HG03520 (cell line): ENCODE results near the gene RCOR3.
"Not testable (repeated sequence)": the region's sequence is repeated elsewhere in the genome, so short reads cannot be mapped to it uniquely, and the experiment has no call there.

Source experiments
- ATAC-seq: cut with Tn5 transposase; IDR thresholded peaks from one replicate; pipeline ENCODE4 v1.9.1; 2021; ENCODE audit warnings: mild to moderate bottlenecking, moderate library complexity; ENCODE audit not compliant: unreplicated experiment

RCOR3 gene

DNA sequence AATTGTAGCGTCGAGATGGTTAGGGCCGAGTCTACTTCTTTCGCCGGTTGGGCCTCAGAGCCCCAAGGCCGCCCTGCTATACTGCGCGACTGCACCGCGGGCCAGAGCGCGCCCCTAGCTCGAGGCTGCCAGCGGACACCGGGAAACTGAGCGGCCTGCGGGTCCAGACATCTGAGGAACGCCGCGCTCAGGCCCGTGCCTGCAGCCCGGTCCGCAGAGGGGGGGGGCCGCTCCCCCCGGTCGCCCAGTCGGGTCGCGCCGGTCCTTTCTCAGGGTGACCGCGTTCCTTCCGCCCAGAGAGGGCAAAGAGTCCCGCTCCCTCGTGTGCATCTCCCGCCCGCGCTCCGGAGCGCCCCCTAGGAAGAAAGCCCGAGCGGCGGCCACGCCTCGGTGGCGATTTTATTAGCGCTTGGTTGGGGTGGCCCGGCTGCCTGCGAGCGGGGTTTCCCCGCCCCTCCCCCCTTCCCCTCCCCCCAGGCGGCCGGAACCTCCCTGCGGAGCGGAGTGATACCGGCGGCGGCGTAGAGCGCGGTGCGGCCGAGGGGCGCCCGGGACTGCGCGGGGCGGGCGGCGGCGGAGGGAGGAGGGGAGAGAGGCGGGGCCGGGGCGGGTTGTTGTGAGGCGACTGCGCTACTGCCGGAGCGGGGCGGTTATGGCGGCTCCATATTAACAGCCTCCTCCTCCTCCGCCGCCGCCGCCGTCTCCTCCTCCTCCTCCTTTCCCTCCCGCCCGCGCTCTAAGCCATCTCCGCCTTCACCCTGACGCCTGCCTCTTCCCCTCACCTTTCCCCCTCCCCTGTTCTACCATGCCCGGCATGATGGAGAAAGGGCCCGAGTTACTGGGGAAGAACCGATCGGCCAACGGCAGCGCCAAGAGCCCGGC is at the start of gene RCOR3:
Gene RCOR3 (plus strand): TSS at position 611 of the 882 bp plus-strand sequence. CDS start 195 bp downstream, at position 806.
- ATAC-seq = peak; percentile 61

DNA sequence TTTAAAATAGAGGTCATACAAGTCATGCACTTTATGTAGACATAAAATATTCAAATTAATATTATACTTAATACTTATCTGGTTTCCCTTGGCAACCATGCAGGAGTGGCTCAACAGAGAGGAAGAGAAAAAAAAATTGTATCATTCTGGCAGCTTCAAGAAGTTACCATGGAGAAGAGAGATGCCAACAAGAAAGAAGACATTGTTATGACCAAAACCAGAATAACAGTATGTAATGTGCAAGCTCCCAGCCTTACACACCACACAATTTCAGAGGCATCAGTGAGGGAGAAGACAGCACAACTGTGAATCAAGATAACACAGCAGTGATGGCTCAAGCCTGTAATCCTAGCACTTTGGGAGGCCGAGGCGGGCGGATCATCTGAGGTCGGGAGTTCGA is 49.1 kb upstream of the RCOR3 start:
- no peak for ATAC-seq

DNA sequence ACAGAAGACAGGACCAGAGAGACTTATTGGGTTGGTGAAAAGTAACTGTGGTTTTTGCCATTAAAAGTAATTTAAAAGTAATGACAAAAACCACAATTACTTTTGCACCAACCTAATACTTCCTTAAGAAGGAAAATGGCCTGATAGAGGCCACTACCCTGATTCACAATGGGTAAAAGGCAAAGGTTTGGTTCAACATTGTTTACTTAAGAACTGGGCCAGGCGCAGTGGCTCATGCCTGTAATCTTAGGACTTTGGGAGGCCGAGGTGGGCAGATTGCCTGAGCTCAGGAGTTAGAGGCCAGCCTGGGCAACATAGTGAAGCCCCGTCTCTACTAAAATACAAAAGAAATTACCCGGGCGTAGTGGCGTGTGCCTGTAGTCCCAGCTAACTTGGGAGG is 48.2 kb upstream of the RCOR3 start:
- no peak for ATAC-seq

DNA sequence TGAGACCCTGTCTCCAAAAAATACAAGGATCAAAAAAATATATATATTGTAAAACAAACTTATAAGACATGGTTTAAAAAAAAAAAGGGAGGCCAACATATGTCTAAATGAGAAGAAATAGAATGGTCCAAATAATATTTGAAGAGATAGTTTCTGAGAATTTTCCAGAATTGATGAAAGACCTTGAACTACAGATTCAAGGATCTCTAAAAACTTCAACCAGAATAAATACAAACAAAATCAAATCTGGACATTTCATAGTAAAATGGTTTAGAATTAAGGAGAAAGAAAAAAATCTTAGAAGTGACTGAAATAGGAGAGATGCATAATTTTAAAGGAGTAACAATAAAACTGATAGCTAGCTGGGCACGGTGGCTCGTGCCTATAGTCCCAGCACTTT is 45.5 kb upstream of the RCOR3 start:
- ATAC-seq = no peak

DNA sequence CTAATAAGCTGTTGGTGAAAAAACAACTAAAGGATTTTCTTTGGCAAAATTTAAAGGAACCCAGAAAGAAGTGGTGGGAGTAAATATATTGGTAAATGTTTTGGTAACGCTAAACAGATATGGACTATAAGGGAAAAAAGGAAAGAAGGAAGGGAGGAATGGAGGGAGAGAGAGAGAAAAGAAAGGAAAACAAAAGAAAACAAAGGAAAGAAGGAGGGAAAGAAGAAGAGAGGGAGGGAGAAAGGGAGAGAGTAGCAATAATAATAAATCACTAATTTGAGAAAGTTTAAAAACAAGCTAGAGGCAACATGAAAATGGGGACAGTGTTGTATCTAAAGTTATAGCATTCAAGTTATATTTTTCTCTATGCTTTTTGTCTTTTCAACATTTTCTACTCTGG is 43.6 kb upstream of the RCOR3 start:
- no peak for ATAC-seq

DNA sequence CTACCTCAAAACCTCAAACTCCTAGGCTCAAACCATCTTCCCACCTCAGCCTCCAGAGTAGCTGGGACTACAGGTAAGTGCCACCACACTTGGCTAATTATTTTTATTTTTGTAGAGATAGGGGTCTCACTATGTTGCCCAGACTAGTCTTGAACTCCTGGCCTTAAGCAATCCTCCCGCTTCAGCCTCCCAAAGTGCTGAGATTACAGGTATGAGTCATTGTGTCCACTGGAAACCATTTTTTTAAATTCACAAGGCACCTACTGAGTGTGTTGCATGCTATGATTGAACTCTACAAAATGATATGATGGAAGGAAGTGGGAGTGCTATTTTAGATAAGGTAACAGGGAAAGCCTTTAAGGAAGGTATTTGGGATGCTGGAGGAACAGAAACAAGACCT is 41.8 kb upstream of the RCOR3 start:
- no peak for ATAC-seq

DNA sequence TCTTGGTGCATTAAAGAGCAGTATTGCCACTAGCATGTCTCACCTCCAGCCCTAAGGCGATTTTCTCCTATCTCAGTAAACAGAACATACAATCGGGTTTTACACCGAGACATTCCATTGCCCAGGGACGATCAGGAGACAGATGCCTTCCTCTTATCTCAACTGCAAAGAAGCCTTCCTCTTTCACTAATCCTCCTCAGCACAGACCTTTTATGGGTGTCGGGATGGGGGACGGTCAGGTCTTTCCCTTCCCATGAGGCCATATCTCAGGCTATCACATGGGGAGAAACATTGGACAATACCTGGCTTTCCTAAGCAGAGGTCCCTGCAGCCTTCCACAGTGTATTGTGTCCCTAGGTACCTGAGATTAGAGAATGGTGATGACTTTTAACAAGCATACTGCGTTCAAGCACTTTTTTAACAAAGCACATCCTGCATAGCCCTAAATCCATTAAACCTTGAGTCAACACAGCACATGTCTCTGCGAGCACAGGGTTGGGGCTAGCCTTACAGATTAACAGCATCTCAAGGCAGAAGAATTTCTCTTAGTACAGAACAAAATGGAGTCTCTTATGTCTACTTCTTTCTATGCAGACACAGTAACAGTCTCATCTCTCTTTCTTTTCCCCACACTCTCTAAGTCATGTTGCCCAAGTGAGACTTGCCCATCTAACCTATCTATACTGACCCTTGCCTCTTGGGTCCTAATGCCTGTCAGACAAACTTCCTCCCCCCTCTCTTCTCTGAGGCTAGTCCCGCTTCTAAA is 36.5 kb upstream of the RCOR3 start:
- not testable (repeated sequence) for ATAC-seq

DNA sequence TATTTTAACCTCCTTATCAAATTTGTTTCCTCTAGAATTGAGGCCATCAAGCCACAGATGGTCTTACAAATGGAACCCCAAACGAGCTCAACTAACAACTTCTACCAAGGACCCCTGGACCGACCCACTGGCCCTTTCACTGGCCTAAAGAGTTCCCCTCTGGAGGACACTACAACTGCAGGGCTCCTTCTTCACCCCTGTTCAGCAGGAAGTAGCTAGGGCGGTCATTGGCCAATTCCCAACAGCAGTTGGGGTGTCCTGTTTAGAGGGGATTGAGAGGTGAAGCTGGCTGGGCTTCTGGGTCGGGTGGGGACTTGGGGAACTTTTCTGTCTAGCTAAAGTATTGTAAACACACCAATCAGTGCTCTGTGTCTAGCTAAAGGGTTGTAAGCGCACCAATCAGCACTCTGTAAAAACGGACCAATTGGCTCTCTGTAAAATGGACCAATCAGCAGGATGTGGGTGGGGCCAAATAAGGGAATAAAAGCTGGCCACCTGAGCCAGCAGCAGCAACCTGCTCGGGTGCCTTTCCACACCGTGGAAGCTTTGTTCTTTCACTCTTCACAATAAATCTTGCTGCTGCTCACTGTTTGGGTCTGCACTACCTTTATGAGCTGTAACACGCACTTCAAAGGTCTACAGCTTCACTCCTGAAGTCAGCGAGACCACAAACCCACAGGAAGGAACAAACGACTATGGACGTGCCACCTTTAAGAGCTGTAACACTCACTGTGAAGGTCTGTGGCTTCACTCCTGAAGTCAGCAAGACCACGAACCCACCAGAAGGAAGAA is 30.4 kb upstream of the RCOR3 start:
- not testable (repeated sequence) for ATAC-seq

DNA sequence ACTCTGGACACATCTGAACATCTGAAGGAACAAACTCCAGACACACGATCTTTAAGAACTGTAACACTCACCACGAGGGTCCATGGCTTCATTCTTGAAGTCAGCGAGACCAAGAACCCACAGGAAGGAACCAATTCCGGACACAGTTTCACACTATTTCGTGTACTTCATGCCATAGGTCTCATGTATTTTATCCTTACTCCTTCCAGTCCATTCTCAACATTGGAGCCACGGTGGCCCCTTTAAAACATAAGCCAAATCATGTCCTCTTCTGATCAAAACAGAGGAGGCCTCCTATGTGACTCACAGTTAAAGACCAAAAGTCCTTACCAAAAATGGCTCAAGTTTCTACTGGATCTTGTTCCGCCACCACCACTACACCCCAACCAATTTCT is 29.8 kb upstream of the RCOR3 start:
- ATAC-seq = no peak

DNA sequence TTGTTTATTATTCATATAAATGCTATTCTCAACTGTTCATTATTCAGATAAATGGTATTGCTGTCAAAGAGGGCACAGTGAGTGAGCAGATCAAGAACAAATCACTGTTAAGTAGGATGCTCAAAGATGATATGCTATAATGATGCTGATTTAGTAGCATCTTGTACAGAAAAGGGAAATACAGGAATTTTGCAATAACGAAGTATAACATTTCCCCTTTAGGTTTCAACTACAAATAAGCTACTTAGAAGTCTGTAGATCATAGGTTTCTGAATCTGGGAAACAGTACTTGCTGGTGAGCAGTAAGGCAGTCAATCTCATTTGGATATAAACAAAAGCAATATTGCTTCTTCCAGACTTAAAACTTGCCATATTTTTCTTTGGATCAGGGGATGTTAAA is 27.3 kb upstream of the RCOR3 start:
- ATAC-seq = no peak

DNA sequence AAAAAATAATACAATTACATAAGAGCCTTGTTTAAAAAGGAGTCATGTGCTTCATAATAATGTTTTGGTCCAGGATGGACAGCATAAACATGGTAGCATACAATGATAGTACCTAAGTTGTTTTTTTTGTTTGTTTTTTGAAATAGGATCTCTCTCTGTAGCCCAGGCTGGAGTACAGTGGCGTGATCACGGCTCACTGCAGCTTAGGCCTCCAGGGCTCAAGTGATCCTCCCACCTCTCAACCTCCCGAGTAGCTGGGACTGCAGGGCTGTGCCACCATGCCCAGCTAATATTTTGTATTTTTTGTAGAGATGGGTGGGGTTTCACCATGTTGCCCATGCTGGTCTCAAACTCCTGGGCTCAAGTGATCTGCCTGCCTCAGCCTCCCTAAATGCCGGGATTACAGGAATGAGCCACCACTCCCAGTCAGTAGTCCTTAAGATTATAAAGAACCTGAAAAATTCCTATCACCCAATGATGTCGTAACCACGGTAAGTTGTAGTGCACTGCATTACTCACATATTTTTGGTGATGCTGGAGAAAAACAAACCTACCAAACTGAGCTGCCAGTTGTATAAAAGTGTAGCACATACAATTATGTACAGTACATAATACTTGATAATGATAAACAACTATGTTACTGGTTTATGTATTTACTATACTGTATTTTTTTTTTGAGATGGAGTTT is 22.4 kb upstream of the RCOR3 start:
- ATAC-seq = no peak

DNA sequence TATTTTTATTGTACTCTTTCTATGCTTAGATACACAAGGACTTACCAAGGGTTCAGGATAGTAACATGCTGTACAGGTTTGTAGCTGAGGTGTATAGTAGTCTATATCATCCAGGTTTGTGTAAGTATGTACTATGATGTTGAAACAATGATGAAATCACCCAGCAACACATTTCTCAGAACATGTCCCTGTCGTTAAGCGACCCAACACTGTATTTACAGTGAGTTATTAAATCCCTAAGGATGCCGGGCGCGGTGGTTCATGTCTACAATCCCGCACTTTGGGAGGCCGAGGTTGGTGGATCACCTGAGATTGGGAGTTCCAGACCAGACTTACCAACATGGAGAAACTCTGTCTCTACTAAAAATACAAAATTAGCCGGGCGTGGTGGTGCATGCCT is 21.6 kb upstream of the RCOR3 start:
- no peak for ATAC-seq

DNA sequence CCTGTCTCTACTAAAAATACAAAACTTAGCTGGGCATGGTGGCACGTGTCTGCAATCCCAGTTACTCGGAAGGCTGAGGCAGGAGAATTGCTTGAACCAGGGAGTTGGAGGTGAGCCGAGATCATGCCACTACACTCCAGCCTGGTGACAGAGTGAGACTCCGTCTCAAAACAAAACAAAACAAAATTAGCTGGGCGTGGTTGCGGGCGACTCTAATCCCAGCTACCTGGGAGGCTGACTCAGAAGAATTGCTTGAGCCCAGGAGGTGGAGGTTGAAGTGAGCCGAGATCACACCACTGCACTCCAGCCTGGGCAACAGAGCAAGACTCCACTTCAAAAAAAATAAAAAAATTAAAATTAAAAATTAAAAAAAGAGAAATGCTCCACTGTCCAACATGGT is 18.6 kb upstream of the RCOR3 start:
- ATAC-seq = not testable (repeated sequence)

DNA sequence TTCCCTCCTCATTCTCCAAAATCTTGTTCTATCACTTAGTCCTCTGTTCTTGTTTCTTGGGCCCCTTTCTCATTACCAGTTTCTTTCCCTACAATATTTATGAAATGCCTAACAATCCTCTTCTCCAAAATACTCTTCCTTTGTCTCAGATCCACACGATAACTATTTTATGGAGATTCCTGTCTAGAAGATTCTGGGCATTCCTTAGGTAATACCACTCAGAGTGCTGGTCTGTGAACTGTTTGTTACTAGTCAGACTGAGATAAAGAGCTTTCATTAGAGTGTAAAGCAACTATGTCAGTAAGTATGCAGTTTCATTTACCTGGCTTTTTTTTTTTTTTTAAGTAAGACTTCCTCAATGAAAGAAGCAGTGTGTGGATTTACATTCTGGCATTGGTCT is 18.1 kb upstream of the RCOR3 start:
- ATAC-seq = no peak

DNA sequence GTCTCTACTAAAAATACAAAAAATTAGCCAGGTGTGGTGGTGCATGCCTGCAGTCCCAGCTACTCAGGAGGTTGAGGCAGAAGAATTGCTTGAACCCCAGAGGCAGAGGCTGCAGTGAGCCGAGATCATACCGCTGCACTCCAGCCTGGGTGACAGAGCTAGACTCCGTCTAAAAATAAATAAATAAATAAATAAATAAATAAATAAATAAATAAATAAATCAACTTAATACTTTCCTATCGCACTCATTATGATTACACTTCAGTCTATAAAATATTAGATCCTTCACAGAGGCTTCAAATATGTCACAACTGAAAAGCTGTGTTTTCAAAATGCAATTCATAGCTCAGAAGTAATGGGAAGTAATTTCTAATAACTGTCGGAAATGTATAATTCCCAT is 15.5 kb upstream of the RCOR3 start:
- ATAC-seq = not testable (repeated sequence)

DNA sequence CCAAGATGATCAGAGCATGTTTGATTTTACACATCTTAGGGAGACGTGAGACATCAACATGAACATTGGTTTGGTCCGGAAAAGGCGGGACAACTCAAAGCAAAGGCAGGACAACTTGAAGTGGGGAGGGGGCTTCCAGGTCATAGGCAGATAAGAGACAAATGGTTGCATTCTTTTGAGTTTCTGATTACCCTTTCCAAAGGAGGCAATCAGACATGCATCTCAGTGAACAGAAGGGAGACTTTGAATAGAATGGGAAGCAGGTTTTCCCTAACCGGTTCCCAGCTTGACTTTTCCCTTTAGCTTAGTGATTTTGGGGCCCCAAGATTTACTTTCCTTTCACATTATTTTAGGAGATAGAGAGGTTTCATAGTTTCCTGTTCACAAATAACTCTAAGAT is 12.6 kb upstream of the RCOR3 start:
- ATAC-seq = not testable (repeated sequence)

DNA sequence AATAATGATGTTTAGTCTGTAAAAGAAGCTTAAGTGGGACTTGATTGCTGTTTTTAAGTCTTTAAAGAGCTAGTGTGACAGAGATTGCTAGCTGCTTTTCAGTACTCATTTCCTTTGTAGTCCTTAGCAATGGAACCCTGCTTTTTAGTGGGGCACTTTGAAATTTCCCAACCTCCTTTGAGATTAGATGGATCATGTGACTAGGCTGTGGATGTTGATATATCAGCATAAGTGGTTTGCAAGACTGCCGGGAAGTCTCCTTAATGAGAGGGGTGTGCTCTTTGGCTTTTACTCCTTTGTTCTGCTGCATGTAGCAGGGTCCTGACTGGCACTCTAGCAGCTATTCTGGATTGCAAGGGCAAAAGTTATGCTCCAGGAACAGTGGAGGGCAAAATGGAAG is 11.2 kb upstream of the RCOR3 start:
- no peak for ATAC-seq

DNA sequence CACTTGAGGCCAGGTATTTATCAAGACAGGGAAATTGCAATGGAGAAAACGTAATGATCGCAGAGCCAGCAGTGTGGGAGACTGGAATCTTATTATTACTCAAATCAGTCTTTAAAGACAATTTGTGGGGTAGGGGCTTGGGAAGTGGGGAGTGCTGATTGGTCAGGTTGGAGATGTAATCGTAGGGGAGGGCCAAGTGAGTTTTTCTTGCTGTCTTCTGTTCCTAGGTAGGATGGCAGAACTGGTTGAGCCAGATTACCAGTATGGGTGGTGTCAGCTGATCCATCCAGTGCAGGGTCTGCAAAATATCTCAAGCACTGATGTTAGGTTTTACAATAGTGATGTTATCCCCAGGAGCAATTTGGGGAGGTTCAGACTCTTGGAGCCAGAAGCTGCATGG is 9.6 kb upstream of the RCOR3 start:
- ATAC-seq = not testable (repeated sequence)

DNA sequence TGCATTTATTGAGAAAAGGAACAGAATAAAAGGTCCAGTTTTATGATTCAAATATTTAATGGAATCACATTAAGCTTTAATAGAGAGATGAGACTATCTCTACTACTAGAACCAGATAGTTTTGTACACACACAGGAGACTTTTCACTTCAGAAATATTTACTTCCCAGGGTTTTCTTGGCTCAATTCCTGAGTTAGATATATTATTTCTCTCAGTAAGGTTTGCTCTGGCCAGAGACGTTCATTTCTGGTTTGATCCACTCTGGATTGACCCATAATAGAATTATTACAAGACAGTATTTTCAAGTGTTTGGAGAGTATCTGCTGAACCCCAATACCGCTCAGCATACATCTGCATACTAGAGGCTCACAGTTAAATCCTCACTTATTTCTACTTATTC is 1.3 kb upstream of the RCOR3 start:
- ATAC-seq = no peak

DNA sequence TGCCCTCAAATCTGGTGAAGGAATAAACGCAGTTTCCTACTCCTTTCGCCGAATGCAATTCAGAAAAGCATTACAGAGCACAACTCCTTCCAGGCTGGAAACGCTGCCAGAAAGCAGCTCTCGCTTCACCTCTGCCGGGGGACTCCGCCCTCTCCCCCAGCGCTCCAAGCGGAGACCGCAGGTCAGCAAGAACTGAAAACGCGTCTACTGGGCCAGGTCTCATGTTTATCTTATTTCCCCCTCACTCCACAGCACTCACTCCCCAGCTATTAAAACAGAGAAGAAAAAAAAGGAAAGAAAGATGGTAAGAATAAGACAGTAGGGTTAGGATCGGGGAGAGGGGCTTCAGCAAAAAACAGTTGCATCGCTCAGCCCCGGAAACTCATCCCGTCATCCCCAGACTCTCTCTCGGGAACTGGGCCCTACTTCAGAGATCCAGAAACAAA is 833 bp upstream of the RCOR3 start:
- peak; percentile 30 for ATAC-seq
